HL-60 (cell line): ENCODE data around the gene YARS2.

ENCODE experiments used
- DNase-seq, 2 experiments: peaks; one replicate each; pipeline ENCODE4 v3.0.0-alpha.2; 2010 to 2020; ENCODE audit warnings: low read depth in 1 of 2, low spot score in 1 of 2
- H3K27ac ChIP-seq: fragments of 250-450 bp; sonication (Bioruptor Pico); replicated peaks from 2 replicates; pipeline ENCODE4 v1.5.1; 2020; ENCODE audit warnings: mild to moderate bottlenecking, moderate library complexity
- H3K27me3 ChIP-seq: fragments of 250-450 bp; sonication (Bioruptor Pico); 2 replicates; pipeline ENCODE4 v1.5.1; 2021; ENCODE audit warnings: mild to moderate bottlenecking, moderate library complexity; ENCODE audit not compliant: insufficient read depth, poor library complexity, severe bottlenecking
- H3K4me3 ChIP-seq: replicated peaks from 2 replicates; pipeline ENCODE4 v1.5.1; 2011; ENCODE audit warnings: mild to moderate bottlenecking, control low read depth, low read length; ENCODE audit not compliant: insufficient read depth
- CTCF ChIP-seq: IDR thresholded peaks from one replicate; pipeline ENCODE4 v1.5.1; 2011; ENCODE audit warnings: low read length, control low read depth, inconsistent platforms; ENCODE audit not compliant: insufficient read depth
- GABPA ChIP-seq: IDR thresholded peaks from 2 replicates; pipeline ENCODE4 v1.6.1; 2012; ENCODE audit warnings: low read depth
- POLR2AphosphoS5 ChIP-seq: IDR thresholded peaks from 2 replicates; pipeline ENCODE4 v1.6.1; 2012; ENCODE audit warnings: low read depth
- SPI1 ChIP-seq: IDR thresholded peaks from 2 replicates; pipeline ENCODE4 v1.6.1; 2012; ENCODE audit warnings: low read depth, mild to moderate bottlenecking, borderline replicate concordance
- TF ChIP-seq, protein P1 (sequence below): IDR thresholded peaks from 2 replicates; pipeline ENCODE4 v1.6.1; 2012; ENCODE audit warnings: low read depth; ENCODE audit not compliant: insufficient replicate concordance

Gene YARS2

DNA sequence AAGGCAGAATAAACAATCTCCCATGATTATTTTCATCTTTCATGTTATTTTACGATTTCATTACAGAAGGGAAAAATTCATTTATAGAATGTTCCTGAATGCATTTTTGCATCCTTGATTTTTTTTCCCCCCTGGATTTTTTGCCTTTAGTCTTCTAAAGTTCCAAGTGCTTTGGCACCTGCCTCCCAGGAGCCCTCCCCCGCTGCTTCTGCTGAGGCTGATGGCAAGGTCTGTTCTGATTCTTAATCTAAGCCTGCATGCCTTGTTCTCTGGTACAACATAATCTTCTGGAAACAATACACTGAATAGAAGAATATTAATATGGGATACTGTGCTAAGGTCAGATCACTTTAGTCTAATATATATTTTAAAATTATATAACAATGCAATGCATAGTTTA lies 18.0 kb downstream of the YARS2 start:
- no peak for TF ChIP-seq SPI1
- no peak for TF ChIP-seq GABPA
- TF ChIP-seq POLR2AphosphoS5 = no peak
- TF ChIP-seq, protein P1, sequence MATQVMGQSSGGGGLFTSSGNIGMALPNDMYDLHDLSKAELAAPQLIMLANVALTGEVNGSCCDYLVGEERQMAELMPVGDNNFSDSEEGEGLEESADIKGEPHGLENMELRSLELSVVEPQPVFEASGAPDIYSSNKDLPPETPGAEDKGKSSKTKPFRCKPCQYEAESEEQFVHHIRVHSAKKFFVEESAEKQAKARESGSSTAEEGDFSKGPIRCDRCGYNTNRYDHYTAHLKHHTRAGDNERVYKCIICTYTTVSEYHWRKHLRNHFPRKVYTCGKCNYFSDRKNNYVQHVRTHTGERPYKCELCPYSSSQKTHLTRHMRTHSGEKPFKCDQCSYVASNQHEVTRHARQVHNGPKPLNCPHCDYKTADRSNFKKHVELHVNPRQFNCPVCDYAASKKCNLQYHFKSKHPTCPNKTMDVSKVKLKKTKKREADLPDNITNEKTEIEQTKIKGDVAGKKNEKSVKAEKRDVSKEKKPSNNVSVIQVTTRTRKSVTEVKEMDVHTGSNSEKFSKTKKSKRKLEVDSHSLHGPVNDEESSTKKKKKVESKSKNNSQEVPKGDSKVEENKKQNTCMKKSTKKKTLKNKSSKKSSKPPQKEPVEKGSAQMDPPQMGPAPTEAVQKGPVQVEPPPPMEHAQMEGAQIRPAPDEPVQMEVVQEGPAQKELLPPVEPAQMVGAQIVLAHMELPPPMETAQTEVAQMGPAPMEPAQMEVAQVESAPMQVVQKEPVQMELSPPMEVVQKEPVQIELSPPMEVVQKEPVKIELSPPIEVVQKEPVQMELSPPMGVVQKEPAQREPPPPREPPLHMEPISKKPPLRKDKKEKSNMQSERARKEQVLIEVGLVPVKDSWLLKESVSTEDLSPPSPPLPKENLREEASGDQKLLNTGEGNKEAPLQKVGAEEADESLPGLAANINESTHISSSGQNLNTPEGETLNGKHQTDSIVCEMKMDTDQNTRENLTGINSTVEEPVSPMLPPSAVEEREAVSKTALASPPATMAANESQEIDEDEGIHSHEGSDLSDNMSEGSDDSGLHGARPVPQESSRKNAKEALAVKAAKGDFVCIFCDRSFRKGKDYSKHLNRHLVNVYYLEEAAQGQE = no peak
- no peak for TF ChIP-seq CTCF
- no peak overlapping the region for H3K27ac ChIP-seq
- H3K4me3 ChIP-seq = no peak overlapping the region
- no peak for DNase-seq
- no peaks in the 10 kb centered on the region for H3K27me3 ChIP-seq

GRCh38 chr12:32736445-32736844 lies 19.3 kb downstream of the YARS2 start:
- no peak for DNase-seq
- Histone ChIP-seq H3K4me3 (no peak overlapping the region), H3K27me3 (no peaks in the 10 kb centered on the region), H3K27ac (no peak overlapping the region)
- TF ChIP-seq POLR2AphosphoS5 = no peak
- TF ChIP-seq SPI1 = no peak
- TF ChIP-seq GABPA = no peak
- TF ChIP-seq, protein P1 = no peak
- no peak for TF ChIP-seq CTCF

DNA sequence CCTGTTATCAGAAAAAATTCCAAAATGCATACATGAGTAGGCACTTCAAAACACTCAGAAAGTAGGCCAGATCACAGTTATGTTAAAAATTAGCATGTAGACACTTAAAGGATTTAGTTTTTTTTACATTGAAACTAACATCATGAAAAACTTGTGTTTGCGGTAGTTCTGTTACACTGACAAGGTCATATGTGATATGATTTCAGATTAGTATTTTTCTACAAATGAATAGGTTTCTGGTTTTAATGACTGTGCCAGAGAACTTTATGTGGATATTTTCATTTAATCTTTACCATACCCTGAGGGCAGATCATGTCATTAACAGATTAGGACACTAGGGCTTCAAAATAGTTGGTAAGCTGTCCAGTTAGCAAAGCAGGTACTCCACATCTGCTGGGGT lies 20.7 kb downstream of the YARS2 start:
- DNase-seq = no peak
- Histone ChIP-seq H3K4me3 (no peak overlapping the region), H3K27ac (no peak overlapping the region), H3K27me3 (no peaks in the 10 kb centered on the region)
- TF ChIP-seq GABPA (no peak), CTCF (no peak), SPI1 (no peak), POLR2AphosphoS5 (no peak)
- TF ChIP-seq, protein P1 = no peak
